ENCODE measurements around the gene POU2F1.

- TF ChIP-seq CTCF (conservative IDR thresholded peaks at IDR 0.05) (no peak), EZH2 (IDR thresholded peaks at IDR 0.05; ENCODE audit: low read depth) (no peak)
Observed at GRCh38 chr1:167247754-167248153, 27.1 kb downstream of the POU2F1 start.
